SK-N-SH treated with all-trans-retinoic acid at 6 μM for 48 hours (cell line): ENCODE measurements around the gene TSSK1B.

Experiments
- ARNTL ChIP-seq: fragments of 450-650 bp; formaldehyde crosslinking; IDR thresholded peaks from 2 replicates; pipeline ENCODE4 v1.5.0; 2020; ENCODE audit warnings: low read depth, mild to moderate bottlenecking, moderate library complexity, borderline replicate concordance
- ESRRG ChIP-seq: fragments of 250-450 bp; sonication (Bioruptor Pico); IDR thresholded peaks from 2 replicates; pipeline ENCODE4 v1.6.1; 2021; ENCODE audit warnings: mild to moderate bottlenecking
- ZFP3 ChIP-seq: fragments of 250-450 bp; sonication (Bioruptor Pico); IDR thresholded peaks from 2 replicates; pipeline ENCODE4 v1.5.0; 2020; ENCODE audit warnings: mild to moderate bottlenecking, moderate library complexity
- TF ChIP-seq, protein P1 (sequence below): fragments of 250-450 bp; sonication (Bioruptor Pico); IDR thresholded peaks from 2 replicates; pipeline ENCODE4 v1.8.0; 2020; ENCODE audit warnings: mild to moderate bottlenecking, moderate library complexity, borderline replicate concordance
- TF ChIP-seq, protein P2 (sequence below): fragments of 250-450 bp; sonication (Bioruptor Pico); IDR thresholded peaks from 2 replicates; pipeline ENCODE4 v1.5.0; 2020; ENCODE audit warnings: mild to moderate bottlenecking, moderate library complexity

DNA sequence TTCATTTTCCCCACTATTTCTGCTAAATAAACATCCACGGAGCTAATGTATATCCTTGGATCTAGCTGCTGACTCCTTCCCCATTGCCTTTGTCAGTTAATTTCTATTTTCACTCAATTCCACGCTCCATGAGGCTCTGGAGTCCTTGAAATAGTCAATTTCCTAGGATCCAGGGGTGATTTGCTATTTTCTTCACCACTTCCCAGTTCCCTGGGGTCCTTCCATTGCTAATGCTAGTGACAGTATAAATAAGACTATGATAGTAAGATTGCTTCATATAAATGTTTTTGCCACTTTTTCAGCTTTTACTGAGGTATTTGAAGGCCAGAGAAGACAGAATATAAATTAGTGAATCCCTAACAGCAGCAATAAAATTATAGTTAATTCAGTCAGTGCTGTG is 13.1 kb downstream of the TSSK1B start:
- TF ChIP-seq ESRRG (CRISPR knock-in tag) (no peak), ARNTL (CRISPR knock-in tag) (no peak), ZFP3 (CRISPR knock-in tag) (no peak)
- TF ChIP-seq, protein P1, sequence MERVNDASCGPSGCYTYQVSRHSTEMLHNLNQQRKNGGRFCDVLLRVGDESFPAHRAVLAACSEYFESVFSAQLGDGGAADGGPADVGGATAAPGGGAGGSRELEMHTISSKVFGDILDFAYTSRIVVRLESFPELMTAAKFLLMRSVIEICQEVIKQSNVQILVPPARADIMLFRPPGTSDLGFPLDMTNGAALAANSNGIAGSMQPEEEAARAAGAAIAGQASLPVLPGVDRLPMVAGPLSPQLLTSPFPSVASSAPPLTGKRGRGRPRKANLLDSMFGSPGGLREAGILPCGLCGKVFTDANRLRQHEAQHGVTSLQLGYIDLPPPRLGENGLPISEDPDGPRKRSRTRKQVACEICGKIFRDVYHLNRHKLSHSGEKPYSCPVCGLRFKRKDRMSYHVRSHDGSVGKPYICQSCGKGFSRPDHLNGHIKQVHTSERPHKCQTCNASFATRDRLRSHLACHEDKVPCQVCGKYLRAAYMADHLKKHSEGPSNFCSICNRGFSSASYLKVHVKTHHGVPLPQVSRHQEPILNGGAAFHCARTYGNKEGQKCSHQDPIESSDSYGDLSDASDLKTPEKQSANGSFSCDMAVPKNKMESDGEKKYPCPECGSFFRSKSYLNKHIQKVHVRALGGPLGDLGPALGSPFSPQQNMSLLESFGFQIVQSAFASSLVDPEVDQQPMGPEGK = no peak
- TF ChIP-seq, protein P2, sequence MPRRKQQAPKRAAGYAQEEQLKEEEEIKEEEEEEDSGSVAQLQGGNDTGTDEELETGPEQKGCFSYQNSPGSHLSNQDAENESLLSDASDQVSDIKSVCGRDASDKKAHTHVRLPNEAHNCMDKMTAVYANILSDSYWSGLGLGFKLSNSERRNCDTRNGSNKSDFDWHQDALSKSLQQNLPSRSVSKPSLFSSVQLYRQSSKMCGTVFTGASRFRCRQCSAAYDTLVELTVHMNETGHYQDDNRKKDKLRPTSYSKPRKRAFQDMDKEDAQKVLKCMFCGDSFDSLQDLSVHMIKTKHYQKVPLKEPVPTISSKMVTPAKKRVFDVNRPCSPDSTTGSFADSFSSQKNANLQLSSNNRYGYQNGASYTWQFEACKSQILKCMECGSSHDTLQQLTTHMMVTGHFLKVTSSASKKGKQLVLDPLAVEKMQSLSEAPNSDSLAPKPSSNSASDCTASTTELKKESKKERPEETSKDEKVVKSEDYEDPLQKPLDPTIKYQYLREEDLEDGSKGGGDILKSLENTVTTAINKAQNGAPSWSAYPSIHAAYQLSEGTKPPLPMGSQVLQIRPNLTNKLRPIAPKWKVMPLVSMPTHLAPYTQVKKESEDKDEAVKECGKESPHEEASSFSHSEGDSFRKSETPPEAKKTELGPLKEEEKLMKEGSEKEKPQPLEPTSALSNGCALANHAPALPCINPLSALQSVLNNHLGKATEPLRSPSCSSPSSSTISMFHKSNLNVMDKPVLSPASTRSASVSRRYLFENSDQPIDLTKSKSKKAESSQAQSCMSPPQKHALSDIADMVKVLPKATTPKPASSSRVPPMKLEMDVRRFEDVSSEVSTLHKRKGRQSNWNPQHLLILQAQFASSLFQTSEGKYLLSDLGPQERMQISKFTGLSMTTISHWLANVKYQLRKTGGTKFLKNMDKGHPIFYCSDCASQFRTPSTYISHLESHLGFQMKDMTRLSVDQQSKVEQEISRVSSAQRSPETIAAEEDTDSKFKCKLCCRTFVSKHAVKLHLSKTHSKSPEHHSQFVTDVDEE = no peak
